NCI-H1417 (cell line): Measurements from ENCODE around the gene UTS2.

Experiments used
- DNase-seq, 3 experiments: peaks; one replicate each; lab custom pipeline; 2025; lab: John Stamatoyannopoulos, UW

Gene UTS2

GRCh38 chr1:7811476-7811875 lies 41.4 kb downstream of the UTS2 start:
- no peak for DNase-seq

DNA sequence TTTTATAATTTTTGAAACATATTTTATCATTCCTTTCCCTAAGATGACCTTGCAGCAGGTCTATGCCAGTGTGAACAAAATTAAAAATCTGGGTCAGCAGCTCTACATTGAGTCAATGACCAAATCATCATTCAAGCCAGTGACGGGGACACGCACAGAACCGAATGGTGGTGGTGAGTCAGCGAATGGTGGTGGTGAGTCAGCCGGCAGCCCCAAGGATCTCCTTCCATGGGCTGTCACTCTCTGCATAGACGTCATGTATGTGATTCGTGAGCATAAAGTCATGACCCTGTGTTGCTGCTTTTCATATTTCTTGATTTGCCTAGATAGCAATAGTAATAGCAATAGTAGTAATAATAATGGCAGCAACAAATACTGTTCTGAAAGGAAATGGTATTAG lies 42.5 kb downstream of the UTS2 start:
- DNase-seq, result no peak

GRCh38 chr1:7809742-7810141 lies 43.1 kb downstream of the UTS2 start:
- no peak for DNase-seq

DNA sequence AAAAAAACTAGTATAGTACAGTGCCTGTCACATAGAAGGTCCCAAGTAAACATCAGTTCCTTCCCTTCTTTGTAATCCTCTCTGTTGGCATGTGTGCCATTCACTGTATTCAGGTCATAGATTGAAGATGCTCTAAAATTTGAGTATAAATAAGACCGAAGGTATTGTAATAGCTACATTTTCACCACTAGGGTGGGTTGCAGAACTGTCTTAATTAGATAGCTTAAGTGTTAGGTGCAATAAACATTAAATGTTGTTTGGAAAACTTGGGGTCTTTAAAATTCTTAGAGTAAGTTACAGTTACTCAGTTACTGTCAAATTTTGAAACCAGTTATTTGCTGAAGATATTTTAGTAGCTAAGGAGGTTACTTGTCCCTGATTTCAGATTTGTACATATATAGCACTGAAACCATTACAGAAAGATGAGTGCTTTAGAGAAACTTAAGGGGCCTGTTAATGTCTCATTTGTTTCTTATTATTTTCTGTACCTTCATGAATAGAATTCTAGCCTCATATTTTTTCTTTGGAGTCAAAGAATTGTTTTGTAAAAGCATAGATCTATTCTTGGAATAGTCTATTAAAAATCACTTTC lies 44.5 kb downstream of the UTS2 start:
- DNase-seq, result peak in 1 of 3 experiments; percentile 19

DNA sequence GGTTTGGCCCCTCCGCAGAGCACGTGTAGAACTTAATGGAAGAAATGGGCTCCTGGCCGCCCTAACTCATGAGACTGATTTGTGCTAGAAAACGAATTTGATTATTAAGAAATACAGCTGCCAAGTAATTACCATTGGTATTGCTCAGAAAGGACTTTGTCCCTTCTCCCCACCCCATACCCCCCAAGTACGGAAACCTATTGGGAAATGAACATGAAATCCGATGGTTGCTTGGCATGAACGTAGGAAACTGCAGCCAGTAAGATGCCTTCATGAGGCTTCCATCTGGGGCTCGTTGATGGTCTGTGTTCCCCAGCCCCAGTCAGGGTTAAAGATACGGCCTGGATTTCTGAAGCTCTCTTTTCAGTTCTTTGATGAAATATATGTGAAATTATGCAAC lies 47.4 kb downstream of the UTS2 start:
- DNase-seq, result no peak
